NCI-H1436 treated with DMSO at 0.1 percent for 48 hours (cell line): ENCODE results near the gene AKAP13.

Source experiments
- DNase-seq: peaks from one replicate; lab custom pipeline; 2025; lab: John Stamatoyannopoulos, UW

AKAP13 gene

GRCh38 chr15:85598718-85599398 is 218.5 kb downstream of the AKAP13 start:
- DNase-seq, result no peak

- no peak for DNase-seq
These were observed 219.6 kb downstream of the AKAP13 start for GRCh38 chr15:85600001-85600400.

GRCh38 chr15:85603160-85603559 is 222.8 kb downstream of the AKAP13 start:
- DNase-seq, result no peak

GRCh38 chr15:85603703-85604102 is 223.3 kb downstream of the AKAP13 start:
- DNase-seq, result no peak

- DNase-seq, result no peak
These were observed 223.8 kb downstream of the AKAP13 start for GRCh38 chr15:85604194-85604593.

- DNase-seq, result no peak
These were observed 226.3 kb downstream of the AKAP13 start for GRCh38 chr15:85606738-85607137.

- no peak for DNase-seq
These were observed 226.9 kb downstream of the AKAP13 start for GRCh38 chr15:85607141-85607806.

GRCh38 chr15:85607842-85608241 is 227.4 kb downstream of the AKAP13 start:
- DNase-seq, result no peak

- DNase-seq, result no peak
These were observed 229.1 kb downstream of the AKAP13 start for GRCh38 chr15:85609492-85609891.

- DNase-seq, result no peak
These were observed 231.0 kb downstream of the AKAP13 start for GRCh38 chr15:85611361-85611760.

- no peak for DNase-seq
These were observed 233.7 kb downstream of the AKAP13 start for GRCh38 chr15:85614059-85614458.

- DNase-seq, result no peak
These were observed 235.5 kb downstream of the AKAP13 start for GRCh38 chr15:85615930-85616329.

- DNase-seq, result no peak
These were observed 236.2 kb downstream of the AKAP13 start for GRCh38 chr15:85616549-85617110.

GRCh38 chr15:85618228-85618505 is 237.8 kb downstream of the AKAP13 start:
- no peak for DNase-seq

GRCh38 chr15:85618956-85619491 is 238.6 kb downstream of the AKAP13 start:
- DNase-seq, result no peak

GRCh38 chr15:85619992-85620689 is 239.7 kb downstream of the AKAP13 start:
- no peak for DNase-seq

GRCh38 chr15:85620690-85621049 is 240.3 kb downstream of the AKAP13 start:
- DNase-seq, result no peak

- no peak for DNase-seq
These were observed 240.7 kb downstream of the AKAP13 start for GRCh38 chr15:85621094-85621493.

GRCh38 chr15:85622221-85622831 is 241.9 kb downstream of the AKAP13 start:
- no peak for DNase-seq

- no peak for DNase-seq
These were observed 243.1 kb downstream of the AKAP13 start for GRCh38 chr15:85623315-85624049.

- DNase-seq, result no peak
These were observed 243.9 kb downstream of the AKAP13 start for GRCh38 chr15:85624291-85624801.
